Skeletal muscle tissue (tissue), 4 donors: ENCODE results near the gene PLXDC2. TPM values are rescaled to one million over a fixed set of nuclear protein-coding genes. Genes with fewer than 3 reads are reported as not detected.
A peak's percentile ranks its signal among the peaks of the same experiment; 100 is the strongest.

Experiments used
- H3K27ac ChIP-seq: one replicate; pipeline ENCODE4 v1.7.0; 2013; ENCODE audit warnings: mild to moderate bottlenecking, low read depth, low read length, inconsistent platforms
- H3K27me3 ChIP-seq, 3 donors: one replicate each; pipeline ENCODE4 v1.7.0; 2013; ENCODE audit warnings: low read length in 3 of 3; ENCODE audit not compliant: control insufficient read depth in 3 of 3, insufficient read depth in 3 of 3
- H3K36me3 ChIP-seq, 3 donors: one replicate each; pipeline ENCODE4 v1.7.0; 2013; ENCODE audit warnings: low read length in 3 of 3; ENCODE audit not compliant: control insufficient read depth in 3 of 3, insufficient read depth in 3 of 3
- H3K4me1 ChIP-seq, 3 donors: one replicate each; pipeline ENCODE4 v1.7.0; 2013; ENCODE audit warnings: low read length in 3 of 3, mild to moderate bottlenecking in 3 of 3; ENCODE audit not compliant: control insufficient read depth in 3 of 3, insufficient read depth in 3 of 3
- H3K4me3 ChIP-seq, 3 donors: one replicate each; pipeline ENCODE4 v1.7.0; 2013; ENCODE audit warnings: low read length in 3 of 3
- H3K9ac ChIP-seq, 3 donors: one replicate each; pipeline ENCODE4 v1.7.0; 2013; ENCODE audit warnings: low read length in 3 of 3, mild to moderate bottlenecking in 3 of 3, moderate library complexity in 2 of 3, low read depth in 1 of 3
- H3K9me3 ChIP-seq, 3 donors: one replicate each; pipeline ENCODE4 v1.7.0; 2013; ENCODE audit warnings: low read length in 3 of 3; ENCODE audit not compliant: control insufficient read depth in 3 of 3
- total RNA-seq: library from RNA; depleted of rRNA; stranded (reverse); fragments of >200 nt; gene quantifications from one replicate; pipeline ENCODE4 v1.2.3, GENCODE V29; 2014
- donor health status: Osteomylitis.

PLXDC2 gene
- total RNA-seq, 1 donor from 2014 or later = 23.0 TPM

DNA sequence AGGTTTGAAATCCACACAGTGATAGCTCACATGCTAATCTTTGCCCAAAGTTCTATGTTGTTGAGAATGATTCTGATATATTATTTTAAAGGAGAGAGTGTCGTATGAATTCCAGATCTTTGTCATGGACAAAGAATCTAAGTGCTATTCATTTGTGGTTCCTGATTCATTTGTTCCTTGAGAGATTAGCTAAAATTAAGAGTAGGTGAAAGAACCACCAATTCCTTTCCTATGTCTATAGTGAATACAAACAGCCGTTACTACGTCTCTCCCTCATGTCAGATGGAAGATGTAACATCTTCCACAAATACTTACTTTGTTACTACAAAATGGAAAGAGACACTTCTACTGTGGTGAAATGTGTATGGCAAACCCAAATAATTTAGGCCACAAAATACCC lies 3.3 kb upstream of the PLXDC2 start:
- Histone ChIP-seq H3K9me3 (no peaks in the 10 kb centered on the region), H3K27me3 (peaks cover 0 to 16% (median 4%) of the 10 kb centered on the region in 3 donors), H3K36me3 (no peaks in the 10 kb centered on the region), H3K4me1 (peaks cover 2 to 11% (median 10%) of the 10 kb centered on the region in 3 donors), H3K4me3 (no peak overlapping the region), H3K9ac (no peak overlapping the region), H3K27ac (no peak overlapping the region)

DNA sequence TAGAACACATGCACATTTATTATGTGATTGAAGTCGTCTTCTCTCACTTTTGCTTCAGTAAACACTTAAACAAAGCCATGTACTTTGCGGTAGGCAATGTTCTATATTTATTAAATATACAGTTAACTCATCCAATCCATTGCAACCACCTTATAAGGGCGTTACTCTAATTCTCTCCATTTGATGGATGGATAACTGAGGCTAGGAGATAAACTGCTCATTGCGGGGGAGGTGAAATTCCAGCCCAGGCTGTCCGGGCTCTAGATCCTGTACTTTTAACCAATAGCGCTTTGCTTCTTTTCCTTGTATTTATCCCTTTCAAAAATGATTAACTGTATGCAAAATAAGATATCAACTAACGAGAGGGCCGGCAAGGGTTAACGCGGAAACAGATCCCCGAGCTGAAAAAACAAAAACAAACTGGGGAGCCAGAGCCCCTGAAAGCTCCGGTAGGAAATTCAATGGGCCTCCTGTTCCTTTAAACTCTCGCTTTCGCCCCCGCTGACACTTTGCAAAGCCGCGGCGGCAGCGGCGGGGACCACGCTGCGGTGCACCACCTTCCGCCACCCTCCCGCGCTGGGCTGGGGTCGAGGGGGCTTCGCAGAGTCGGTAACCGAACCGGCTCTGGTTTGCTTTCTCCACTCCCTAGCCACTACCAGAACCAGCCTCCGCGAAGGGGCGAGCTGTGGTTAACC lies 1.0 kb upstream of the PLXDC2 start:
- Histone ChIP-seq H3K9me3 (no peaks in the 10 kb centered on the region), H3K27ac (peak overlapping the region; percentile 67), H3K4me3 (peak overlapping the region; percentile 83 to 99 (median 90)), H3K4me1 (peaks cover 2 to 11% (median 10%) of the 10 kb centered on the region in 3 donors), H3K36me3 (no peaks in the 10 kb centered on the region), H3K27me3 (peaks cover 0 to 19% (median 4%) of the 10 kb centered on the region in 3 donors), H3K9ac (peak overlapping the region; percentile 66 to 75 (median 68))

DNA sequence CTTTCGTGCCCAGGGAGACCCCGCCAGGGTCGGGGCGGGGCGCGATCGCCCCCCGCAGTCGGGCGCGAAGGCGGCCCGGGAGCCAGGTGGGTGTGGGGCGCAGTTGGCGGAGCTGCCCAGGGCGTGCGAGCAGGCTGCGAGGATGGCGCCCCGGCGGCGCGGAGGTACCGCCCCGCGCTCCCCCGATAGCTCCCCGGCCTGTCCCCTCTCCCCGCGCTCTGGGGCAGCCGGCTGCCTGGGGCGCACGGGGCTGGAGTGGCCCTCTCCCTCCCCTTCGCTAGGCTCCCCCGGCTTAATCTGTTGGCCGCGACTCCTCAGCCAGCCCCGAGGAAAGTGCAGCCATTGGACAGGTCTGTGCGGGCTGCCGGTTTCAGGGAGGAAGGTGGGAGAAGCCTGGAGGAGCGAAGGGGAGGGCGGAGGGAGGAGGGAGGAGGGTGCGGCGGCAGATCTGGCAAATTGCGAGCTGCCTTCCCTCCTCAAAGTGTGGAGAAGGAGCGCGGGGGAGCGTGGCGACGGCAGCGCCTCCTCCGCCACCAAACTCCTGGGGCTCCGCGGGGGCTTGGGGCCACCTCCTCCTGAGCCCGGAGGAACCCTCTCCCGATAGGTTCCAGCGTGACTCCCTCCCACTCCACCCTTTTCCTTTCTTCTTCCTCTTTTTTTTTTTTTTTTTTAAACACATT lies 361 bp upstream of the PLXDC2 start:
- Histone ChIP-seq H3K27ac (peak overlapping the region; percentile 67), H3K4me3 (peak overlapping the region; percentile 83 to 99 (median 90)), H3K9ac (peak overlapping the region; percentile 73 to 90 (median 81)), H3K9me3 (no peaks in the 10 kb centered on the region), H3K4me1 (peaks cover 2 to 11% (median 10%) of the 10 kb centered on the region in 3 donors), H3K36me3 (no peaks in the 10 kb centered on the region), H3K27me3 (peaks cover 0 to 19% (median 4%) of the 10 kb centered on the region in 3 donors)

DNA sequence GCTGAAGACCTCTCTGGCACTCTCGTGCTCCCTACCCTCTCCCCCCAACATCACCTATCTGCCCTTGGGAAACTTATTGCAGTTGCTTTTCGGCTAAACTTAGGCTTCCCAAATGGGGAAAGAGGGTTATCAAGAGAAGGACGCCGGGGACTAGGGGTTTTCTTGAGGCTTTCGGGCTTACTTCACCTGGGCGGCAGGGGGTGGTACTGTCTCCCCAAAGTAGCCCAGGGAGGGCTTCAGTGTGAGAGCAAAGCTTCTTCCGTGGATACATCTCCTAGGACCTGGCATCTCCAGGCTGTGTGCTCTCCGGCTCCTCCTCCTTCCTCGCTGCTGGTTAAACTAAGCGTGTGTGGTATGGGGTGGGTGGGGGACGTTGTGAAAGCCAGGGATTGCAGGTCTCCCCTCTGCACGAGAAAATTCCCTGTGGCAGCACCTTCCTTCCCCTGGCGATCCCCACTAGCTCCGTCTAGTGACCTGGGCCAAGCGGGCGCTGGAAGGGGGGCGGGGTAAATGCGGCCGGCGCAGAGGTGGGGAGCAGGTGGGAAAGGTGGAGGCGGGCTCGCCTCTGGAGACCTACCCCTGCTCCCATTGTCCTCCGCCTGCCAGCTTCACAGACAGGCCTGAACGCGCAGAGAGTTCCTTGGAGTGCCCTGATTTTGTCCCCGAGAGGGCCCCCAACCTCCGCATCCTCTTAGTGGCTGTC lies 1.1 kb downstream of the PLXDC2 start:
- peaks cover 0 to 19% (median 4%) of the 10 kb centered on the region in 3 donors for H3K27me3 ChIP-seq
- no peaks in the 10 kb centered on the region for H3K9me3 ChIP-seq
- H3K36me3 ChIP-seq = no peaks in the 10 kb centered on the region
- H3K4me3 ChIP-seq = peak overlapping the region; percentile 83 to 99 (median 90)
- H3K27ac ChIP-seq = peak overlapping the region; percentile 67
- H3K4me1 ChIP-seq = peaks cover 2 to 13% (median 11%) of the 10 kb centered on the region in 3 donors
- peak overlapping the region; percentile 73 to 90 (median 81) for H3K9ac ChIP-seq

DNA sequence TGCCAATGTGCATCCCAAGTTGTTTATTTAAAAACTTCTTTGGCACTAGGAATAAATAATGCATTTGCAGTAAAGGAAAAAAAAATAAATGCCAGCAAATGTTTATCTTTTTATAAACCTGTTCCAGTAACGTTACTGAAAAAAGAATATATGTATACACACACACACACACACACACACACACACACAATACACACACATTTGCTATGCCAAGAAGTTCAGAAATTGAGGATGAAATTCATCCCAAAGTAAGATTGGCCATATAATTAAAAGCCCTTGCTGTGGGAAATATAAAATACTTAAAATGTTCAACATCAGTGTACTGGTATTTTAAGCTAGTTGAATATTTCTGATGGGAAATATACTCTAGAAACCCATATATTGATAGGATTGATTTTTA lies 2.6 kb downstream of the PLXDC2 start:
- Histone ChIP-seq H3K4me3 (peak overlapping the region; percentile 83 to 99 (median 90)), H3K9me3 (no peaks in the 10 kb centered on the region), H3K36me3 (no peaks in the 10 kb centered on the region), H3K9ac (peak overlapping the region in 1 of 3 donors; percentile 1), H3K4me1 (peaks cover 2 to 13% (median 11%) of the 10 kb centered on the region in 3 donors), H3K27ac (no peak overlapping the region), H3K27me3 (peaks cover 0 to 19% (median 4%) of the 10 kb centered on the region in 3 donors)

DNA sequence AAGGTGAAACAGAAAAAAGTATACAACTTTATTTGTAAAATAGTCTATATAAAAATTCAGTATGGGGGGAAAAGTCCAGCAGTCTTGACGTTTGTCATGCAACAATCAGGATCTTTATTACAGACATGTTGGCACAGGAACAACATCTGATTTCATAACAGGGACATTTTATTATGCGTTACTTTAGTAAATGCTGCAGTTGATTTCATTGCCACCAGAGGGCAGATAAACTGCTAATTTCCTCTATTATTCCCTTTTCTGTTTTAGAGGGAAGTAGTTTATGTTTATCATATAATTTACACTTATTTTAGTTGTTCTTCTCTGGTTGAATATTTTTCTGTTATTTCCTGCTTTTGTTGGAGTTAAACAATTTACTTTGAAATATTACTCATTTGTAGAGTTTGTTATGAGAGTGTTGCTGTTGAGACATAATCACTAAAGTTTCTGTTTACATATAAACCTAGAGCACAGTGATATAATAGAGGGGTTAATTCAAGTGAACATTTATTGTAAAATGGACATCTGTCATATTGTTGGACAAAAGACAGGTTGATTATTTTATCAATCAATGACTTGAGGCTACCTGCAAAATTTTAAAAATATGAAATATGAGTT lies 3.3 kb downstream of the PLXDC2 start:
- Histone ChIP-seq H3K9ac (no peak overlapping the region), H3K36me3 (no peaks in the 10 kb centered on the region), H3K4me1 (peaks cover 2 to 13% (median 11%) of the 10 kb centered on the region in 3 donors), H3K27me3 (peaks cover 0 to 19% (median 4%) of the 10 kb centered on the region in 3 donors), H3K9me3 (no peaks in the 10 kb centered on the region), H3K27ac (no peak overlapping the region), H3K4me3 (peak overlapping the region in 1 of 3 donors; percentile 99)

DNA sequence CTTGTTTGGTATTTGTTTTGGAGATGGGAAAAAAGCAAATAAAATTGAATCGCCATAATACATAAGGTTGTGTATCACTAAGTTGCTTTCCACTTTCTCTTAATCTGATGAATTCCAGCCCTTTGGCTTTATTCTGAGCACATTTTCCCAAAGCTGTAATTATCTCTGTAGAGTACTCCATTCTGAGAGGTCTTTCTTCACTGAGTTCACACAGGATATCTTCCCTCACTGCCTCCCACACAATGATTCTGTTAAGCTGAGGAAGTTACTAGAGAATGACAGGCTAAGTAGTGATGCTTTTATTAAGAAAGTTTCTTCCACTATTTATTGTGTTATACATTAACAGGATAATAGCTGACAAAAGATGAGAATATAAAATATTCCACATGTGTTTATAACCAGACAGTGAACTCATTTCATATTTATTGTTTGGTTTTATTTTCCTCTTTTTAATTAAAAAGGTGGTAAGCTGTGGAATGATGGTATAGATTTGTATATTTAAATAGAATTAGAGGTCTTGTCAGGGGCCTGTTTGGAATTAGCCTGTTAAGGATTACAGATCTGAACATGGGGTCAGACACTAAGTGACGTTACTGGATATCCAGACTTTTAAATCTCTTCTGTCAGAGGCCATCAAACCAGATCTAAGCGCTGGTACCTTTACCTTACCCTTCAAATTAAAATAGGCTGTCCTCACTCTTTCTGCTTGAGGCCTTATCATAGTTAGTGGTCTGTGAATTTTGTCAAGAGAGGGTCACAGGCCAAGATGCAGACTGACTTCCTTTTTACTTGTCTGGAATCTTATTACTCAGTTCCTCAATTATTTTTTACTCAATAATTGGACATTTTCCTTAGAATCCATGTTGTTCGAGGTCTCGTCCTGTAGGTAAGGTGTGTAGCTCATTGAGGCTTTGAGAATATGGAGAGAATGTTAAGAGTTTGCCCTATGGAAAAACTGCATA lies 8.4 kb downstream of the PLXDC2 start:
- Histone ChIP-seq H3K9me3 (no peaks in the 10 kb centered on the region), H3K27ac (peak overlapping the region; percentile 32), H3K27me3 (no peaks in the 10 kb centered on the region), H3K36me3 (no peaks in the 10 kb centered on the region), H3K4me1 (peaks cover 12 to 31% (median 17%) of the 10 kb centered on the region in 3 donors), H3K4me3 (no peak overlapping the region), H3K9ac (no peak overlapping the region)

DNA sequence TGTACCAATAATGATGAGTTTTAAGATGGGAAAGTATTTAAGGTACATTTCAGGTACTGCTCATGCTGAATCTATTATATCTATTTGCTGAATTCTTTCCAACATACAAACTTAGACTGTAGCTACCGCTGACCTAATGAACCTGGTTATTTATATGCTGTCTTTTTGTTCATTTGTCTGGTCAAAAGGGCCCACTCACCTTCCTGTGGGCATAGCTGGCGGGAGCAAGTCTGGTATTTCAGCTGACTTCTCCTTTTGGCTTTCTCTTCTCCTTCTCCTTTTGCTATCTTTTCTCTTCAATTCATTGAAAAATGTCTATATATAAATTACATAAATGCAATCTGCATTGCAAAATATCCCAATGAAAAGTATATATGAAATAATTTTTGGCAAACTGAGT lies 9.5 kb downstream of the PLXDC2 start:
- Histone ChIP-seq H3K9ac (no peak overlapping the region), H3K27ac (peak overlapping the region; percentile 32), H3K27me3 (no peaks in the 10 kb centered on the region), H3K9me3 (no peaks in the 10 kb centered on the region), H3K36me3 (no peaks in the 10 kb centered on the region), H3K4me3 (no peak overlapping the region), H3K4me1 (peaks cover 12 to 31% (median 17%) of the 10 kb centered on the region in 3 donors)

DNA sequence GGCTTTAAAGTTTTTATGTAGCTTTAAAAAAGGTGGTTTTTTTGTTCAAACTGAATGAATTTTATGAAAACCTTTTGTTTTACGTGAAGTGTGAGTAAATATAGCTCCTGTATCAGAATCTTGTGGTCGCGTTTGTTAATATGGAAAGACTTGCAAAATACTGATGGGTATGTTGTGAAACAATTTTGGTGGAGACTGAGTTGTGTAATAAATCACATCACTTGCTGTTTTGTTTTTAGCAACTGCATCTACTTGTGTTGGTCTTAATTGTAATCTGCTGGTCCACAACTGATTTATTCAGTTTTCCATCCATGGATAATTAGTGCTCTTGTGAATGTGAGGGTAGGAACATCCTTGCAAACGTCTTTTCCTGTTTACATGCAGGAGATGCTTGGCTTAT lies 10.5 kb downstream of the PLXDC2 start:
- Histone ChIP-seq H3K9ac (no peak overlapping the region), H3K4me1 (peaks cover 12 to 28% (median 17%) of the 10 kb centered on the region in 3 donors), H3K27me3 (no peaks in the 10 kb centered on the region), H3K4me3 (no peak overlapping the region), H3K27ac (peak overlapping the region; percentile 2), H3K36me3 (no peaks in the 10 kb centered on the region), H3K9me3 (no peaks in the 10 kb centered on the region)
